Nucleus accumbens (tissue), 56 donors: ENCODE results near the gene URB1.

Experiments used
- DNase-seq, 56 donors: peaks; one replicate each; lab custom pipeline; 2025; lab: John Stamatoyannopoulos, UW

URB1 gene

DNA sequence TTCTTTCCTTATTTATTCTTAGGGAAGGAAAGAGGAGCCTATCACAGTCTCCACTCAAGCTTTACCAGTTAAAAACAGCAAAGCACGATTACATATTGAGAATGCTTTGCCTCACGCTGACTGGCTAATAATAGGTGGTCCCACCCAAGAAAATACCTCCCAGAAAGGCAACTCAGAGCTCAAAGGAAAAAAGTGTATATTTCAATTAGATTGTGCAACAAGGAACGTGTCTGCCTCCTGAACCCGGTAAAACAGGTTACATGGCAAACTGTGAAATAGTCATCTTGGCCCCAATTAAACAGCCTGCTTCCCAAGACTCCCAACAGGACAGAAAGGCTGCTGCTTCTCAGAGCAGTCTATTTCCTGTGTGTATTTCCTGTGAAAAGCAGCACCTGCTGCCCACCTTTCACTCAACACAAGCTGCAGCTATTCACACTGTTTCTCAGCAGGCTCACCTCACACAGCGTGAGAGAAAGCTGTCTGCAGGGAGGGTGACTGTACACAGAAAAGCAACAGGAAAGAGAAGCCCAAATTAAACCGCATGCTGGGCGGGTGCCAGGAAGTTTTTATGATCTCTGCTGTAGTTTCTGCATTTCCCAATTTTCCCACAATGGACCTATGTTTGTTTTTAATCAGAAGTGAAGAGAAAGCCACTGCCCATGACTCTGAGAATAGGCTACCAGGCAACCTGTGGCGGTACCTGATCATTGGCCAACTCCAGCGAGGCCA, 44.0 kb downstream of the URB1 start:
- DNase-seq = no peak

DNA sequence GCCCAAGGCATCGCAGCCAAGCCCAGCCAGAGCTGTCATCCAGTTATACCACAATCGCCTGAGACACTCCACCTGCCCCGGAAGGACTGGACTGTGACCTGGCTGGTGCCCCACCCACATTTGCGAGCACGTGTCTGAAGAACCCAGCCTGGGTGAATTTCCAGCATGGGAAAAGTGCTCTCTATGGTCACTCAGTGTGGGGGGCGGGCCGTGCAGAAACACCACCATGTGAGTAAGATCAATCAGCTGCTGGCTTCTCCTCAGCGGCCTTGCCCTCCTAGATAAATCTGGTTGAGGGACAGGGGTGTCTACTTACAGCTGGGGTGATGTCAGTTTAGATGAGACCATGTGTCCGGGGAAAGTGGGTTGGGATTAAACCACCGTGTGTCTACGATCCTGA, 44.8 kb downstream of the URB1 start:
- no peak for DNase-seq

DNA sequence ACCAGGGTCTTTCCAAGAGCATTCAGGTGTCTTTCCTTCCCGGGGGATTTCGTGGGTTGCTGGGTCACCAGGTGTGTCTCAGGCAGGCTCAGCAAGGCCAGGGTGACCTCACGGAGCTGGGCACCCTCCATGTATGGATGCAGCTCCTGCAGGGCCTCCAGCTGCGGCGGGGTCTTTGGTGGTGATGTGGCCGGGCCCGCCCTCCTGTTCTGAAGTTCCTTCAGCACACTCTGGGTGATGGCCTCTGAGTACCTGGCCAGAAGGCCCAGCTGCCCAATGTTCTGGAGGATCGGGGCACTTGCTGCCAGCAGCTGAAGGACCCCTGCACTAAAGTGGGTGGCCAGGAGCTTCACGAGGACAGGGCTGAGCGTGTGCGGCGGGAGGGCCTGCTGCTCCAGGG, 45.5 kb downstream of the URB1 start:
- no peak for DNase-seq

DNA sequence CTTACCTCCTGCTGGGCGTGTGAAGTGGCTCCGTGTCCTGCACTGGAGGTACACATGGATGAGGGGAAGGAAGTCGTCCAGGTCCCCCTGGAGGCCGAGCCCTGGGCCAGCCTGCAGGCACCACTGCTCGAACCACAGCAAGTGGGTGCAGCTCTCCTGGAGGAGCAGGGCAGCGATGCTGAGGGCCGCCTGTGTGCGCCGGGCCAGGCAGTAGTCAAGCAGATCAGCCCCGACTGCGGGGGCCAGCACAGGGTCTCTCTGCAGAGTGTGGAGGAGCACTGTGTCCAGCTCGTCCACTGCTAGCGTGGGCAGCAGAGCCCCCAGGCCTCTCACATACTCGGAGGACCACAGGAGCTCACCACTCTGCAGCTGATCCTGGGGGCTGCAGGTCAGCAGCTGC, 45.9 kb downstream of the URB1 start:
- DNase-seq = no peak

DNA sequence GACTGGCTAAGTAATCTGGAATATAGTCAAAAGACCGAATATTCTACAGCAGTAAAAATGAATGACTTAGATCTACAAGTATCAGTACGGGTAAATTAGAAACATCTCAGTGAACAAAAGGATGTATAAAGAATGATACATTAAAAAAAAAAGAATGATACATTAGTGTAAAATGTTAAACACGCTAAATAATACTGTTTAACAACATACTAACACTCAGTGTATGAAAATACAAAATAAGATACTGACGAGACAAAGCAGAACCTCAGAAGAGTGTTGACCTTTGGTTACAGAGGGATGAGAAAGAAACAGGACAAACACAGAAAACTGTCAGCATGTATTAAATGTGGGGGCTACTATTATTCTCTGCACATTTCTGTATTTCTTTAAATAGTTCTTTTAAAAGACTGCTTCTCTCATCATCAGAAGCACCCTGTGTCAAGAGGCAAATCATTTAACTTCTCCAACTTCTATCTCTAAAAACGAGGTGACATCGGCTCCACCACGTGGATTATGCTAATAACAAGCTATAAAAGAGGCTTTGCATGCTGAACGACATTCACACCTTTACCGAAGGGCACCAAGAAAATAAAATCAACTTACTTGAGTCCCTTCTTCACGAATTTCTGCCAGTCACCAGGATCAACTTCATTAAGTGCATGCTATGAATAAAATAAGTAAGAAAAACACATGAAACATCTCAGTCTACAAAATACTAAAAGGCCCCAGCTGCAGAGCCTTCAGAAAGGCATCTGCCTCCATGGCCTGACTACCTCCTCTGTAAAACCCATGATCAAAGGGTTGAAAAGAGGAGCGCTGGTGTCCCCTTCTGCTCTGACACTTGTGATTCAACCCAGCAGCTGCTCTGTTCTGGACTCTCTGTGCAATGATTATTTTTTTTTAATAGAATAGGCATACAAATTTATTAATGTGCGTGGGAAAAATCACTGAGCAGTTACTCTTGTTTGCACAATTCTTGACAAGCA, 51.7 kb downstream of the URB1 start:
- peak in 7 of 56 donors; percentile 6 to 24 (median 16) for DNase-seq

DNA sequence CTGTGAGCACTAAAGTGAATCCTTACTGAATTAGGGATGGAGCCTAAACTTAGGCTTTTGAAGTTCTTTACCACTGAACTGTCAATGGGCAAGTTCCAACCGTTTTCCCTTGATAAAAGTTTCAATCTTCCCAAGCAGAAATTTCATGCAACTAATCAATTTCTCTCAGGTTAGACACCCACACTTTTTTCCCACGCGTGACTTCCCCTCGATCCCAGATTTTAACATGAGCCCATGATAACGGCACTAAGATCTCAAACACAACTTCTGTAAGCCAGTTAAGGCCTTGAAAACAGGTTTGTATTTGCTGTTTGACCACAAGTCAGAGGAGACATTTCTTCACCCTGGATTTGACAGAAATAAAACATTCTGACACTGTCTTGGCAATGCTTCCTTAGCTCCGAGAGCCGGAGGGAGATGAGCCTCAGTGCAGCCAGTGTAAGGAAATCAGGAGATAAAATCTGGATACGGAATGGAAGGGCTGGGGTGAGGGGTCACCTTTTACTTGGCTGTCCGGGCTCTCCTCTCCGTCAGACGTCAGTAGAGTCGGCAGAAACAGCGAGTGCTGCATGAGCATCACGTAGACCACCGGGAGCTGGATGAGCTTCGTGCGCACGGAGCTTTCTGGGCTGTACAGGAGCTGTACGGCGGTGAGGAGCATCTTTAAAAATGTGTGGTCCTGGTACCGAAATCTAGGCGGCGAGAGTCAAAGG, 54.4 kb downstream of the URB1 start:
- DNase-seq = no peak

DNA sequence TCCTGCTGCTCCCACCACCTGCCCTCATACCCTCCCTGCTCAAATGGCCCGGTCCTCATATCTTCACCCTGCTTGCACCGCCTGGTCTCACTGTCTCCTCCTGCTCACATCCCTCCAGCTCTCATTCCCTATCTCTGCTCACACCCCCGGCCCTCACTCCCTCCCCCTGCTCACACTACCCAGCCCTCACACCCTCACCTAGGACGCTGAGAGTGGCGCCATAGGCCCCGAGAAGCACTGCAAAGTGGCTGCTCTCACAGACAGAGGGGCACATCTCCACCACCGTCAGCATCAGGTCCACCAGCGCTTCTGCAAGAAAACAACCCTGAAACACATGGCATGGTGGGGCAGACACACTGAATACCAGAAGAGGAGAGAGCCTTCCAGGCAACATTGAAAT, 55.6 kb downstream of the URB1 start:
- DNase-seq = no peak

DNA sequence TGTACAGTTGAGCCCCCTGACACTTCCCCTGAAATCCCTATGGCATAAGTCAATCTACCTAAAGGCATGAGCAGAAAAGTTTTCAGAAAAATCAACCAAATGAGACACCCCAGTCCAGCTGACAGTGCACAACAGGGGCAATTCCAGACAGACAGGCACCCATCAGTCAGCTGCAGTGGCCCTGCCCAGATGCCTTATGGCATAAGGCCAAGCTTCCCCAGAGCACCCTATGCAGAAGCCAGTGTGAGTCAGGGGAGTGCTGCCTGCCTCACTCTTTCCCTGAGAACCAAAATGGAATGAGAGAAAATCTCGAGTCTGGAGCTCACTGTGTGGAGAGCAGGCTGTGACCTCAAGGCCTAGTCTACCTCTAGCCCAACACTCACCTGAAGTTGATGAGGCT, 56.1 kb downstream of the URB1 start:
- peak in 31 of 56 donors; percentile 3 to 61 (median 30) for DNase-seq

DNA sequence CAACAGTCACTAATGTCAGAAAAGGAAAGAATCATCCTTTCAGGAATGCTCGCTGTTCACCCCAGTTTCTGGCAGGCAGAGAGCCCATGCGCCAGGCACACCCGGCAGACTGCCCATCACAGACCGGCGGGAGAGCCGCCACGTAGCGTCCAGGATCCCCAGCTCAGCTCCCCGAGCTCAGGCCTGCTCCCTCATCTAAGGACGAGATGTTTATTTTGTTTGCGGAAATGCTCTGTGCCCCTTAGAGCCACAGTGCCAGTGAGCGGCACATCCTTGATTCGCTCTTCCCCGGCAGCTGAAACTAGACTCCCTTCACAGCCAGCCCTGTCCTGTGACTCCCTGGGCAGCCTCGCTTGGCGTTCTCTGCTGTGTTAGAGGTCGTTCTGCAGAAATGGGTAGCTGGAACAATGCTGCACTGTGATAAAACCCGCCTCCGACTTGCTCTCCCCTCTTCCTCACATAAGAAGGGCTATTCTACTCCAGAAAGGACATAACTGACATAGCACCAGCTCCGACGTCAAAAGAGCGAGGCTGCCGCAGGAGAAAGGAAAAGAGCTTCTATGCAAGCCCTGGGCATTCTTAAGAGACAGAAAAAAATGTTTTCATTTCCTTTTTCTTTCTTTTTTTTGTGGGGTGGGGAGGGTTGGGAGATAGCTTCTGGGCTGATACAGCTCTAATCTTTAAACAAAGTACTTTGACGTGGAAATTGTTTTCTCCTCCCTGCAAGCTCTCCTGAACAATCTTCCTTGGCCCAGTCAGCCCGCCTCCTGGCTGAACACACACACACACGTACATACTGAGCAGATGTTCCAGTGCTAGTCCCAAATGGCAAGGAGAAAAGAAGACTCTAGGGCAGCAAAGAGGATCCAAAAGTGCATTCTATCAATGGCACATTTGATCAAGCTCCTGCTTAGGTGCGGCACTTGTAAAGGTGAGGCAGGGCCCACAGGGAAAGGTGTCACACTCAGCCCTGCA, 56.9 kb downstream of the URB1 start:
- DNase-seq = peak in 54 of 56 donors; percentile 22 to 90 (median 78)

DNA sequence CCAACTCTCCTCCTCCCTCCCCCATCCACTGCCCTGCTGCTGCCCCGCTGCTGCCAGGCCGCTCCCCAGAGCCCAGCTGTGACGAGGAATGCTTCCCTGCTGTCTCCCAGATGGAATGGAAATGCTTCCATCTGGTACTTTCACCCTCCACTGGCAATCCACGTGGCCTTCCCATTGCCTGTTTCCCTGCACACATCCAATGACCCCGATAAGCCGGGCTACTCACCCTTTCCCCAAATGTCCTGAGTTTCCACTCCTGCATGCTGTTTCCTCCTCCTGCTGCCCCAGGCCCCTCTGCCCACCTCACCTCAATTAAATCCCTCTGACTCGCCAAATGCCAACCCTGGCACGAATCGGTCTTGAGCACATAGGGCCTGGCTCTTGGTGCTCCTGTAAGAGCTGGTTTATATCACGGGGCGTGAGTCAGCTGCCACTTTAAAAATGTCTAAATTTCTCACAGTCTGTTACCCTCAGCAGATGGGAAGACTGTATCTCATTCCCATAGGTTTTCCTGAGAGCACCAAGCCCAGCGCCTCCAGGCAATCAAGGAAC, 57.8 kb downstream of the URB1 start:
- peak in 48 of 56 donors; percentile 16 to 76 (median 60) for DNase-seq

DNA sequence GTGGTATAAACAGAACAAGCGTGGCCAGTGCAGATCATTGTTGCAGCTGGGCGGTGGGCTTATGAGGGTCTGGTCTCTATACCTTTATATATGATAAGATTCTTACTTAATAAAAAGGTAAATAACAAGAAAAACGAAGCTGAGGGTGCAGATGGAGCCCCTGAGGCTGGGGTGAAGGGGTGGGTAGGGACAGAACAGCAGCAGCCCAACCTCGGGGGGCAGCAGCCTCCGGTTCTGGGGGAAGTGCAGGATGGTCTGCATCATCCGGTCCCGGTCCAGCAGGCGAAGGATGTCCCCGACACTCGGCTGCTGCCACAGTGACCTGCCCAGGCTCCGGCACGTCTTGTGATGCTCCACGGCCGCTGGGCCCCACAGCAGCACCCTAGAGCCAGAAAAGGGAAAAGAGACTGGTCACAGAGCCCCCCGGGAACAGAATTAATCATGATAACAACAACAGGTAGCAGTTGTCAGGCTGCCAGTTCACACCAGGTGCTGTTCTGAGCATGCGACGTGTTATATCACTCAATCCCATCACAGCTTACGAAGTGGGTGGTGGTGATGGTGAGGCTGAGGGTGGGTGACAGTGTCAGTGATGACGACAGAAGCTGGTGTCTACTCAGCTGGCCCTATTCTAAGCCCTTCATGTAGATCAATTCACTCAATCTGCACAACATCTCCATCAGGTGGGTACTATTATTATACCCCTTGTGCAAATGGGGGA, 58.7 kb downstream of the URB1 start:
- peak in 8 of 56 donors; percentile 8 to 65 (median 29) for DNase-seq

DNA sequence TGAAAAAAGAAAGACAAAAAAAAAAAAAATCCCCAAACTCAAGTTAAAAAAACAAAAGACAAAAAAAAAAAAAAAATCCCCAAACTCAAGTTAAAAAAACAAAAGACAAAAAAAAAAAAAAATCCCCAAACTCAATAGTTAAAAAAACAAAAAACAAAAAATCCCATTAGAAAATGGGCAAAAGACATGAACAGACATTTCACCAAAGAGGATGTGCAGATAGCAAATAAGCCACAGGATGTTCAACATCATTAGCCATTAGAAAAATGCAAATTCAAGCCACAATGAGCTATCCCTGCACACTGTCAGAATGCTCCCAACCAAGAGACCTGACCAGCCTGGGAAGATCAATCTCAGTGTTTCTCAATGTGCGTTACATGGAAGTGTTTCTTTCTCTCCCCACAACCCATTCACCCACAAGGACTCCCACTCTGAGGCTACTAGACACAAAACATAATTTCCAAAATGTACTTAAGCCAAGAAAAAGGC, 60.3 kb downstream of the URB1 start:
- DNase-seq = no peak

DNA sequence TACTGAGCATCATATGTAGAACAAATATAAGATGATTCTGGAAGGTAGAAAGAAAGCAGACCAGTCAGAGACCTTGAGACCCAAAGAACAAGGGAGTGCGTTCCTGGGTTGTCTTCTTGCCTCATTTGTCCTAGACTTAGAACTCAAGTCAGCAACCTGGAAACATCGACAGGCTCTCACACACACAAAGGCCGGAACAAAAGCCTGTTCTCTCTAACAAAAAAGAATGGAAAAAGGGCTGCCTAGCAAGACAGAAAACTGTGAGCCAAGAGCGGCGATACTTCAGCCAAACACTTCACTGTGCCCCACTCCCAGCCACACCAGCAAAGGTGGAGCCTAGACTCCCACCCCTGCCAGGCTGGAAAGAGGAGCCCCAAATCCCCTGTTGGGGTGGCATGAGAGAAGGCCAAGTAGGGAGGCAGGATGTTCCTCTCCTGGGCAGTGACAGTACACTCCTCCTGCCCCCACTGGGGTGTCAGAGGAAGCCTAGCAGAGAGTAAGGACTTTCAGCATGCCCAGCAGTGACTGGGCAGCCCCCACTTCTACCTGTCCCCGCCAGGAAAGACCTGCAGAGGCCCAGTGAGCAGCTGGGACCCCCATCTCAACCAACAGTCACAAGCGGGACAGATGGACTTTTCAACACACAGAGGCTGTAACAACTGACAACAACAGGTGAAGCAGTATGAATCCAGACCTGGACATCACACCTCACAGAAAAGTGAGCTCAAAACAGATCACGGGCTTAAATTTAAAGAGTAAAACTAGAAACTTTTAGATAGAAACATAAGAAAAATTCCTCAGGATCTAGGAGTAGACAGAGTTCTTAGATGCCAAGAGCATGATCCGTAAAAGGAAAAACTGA, 61.1 kb downstream of the URB1 start:
- peak in 17 of 56 donors; percentile 4 to 53 (median 26) for DNase-seq

DNA sequence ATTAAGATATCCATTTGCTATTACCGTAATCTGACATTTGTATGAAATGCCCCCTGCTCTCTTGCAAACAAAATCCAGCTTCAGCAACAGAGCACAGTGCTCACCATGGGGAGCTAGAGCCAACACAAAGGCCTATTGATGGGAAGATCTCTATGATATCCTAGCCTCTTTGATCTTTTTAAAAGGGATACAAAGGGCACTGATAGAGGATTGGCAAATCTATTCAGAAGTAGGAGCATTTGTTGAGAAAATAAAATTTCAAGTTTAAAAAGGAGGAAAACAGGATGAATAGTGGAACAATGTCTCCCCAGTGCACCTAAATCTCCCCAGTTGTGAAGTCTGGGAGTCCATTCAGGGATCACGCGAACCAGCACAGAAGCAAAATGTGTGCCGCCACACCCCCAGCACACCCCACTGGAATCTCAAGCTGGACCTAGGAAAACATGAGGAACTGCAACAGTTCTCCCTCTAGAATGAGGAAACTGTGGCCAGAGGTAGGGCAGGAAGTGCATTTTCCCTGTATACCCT, 62.0 kb downstream of the URB1 start:
- DNase-seq = peak in 12 of 56 donors; percentile 3 to 38 (median 17)

DNA sequence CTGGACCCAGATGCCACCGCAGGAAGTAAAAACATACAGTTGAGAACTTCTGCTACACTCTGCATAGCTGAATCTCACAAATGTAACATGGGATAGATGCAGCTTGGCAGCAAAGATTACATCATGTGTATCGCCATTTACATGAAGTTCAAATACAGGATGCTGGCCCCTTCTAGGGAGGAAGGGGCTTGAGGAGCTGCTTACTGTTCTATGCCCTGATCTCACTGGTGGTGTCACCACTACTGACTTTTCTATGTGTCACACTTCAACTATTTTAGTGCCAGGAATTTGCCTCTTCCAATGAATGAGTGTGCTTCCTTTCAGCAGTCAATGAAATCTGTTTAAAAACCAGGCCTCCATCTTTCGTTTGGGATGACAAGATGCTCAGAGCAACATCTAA, 63.0 kb downstream of the URB1 start:
- no peak for DNase-seq

DNA sequence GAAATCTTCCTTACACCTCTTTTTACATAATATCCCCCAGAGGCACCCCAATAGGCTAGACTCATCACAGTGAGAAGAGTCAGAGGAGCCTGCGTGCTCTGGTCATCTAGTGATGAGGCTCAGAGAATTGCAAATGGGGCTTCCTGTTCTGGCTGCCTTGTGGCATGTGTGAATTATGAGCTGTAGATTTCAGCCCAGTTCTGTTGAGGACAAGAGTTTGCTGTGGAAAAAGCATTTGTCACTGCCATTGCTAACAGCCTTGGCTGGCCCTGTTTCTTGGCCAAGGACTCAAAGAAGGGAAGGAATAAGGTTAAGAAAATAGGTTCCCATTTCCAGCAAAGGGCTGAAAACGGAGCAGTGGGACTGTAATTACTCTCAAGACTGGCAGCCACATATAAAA, 63.5 kb downstream of the URB1 start:
- no peak for DNase-seq

DNA sequence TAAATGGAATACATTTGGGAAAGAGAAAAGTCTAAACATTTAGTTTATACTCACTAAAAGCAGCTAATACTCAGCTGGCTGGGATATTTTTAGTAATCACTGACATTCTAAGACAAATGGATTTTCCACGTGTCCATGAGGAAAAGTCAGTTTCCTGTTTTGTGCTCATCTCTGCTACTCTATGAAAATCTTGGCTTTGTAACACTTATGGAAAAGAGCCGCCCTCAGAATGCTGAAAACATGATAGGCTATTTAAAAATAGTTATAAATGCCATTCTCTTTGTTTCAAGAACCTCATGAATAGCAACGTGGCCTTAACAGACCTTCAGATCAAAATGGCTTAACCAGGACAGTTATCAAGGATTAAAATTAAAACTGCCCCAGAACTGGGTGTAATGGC, 64.2 kb downstream of the URB1 start:
- no peak for DNase-seq
